Hair follicular keratinocyte (primary cell): ENCODE measurements around the gene GMPPA. TPM values are rescaled to one million over a fixed set of nuclear protein-coding genes. Genes with fewer than 3 reads are reported as not detected.

Source experiments
- total RNA-seq: library from RNA; depleted of rRNA; stranded (reverse); fragments of >200 nt; gene quantifications from 2 replicates; pipeline ENCODE4 v1.2.3, GENCODE V29; 2015

GMPPA gene
- 56.1 and 82.3 TPM in 2 replicates for total RNA-seq

GRCh38 chr2:219498280-219499057, at the start of gene GMPPA:
TSS of gene GMPPA (plus strand) at chr2:219498891. CDS start at chr2:219499976, 1,085 bp downstream.

GRCh38 chr2:219514196-219514761, 15.6 kb downstream of the GMPPA start, which contains the start of gene ASIC4:
TSS of gene ASIC4 (plus strand) at chr2:219514482. CDS start at chr2:219514725, 243 bp downstream.

GRCh38 chr2:219543596-219544358, 45.1 kb downstream of the GMPPA start, which contains the start of the genes CHPF and TMEM198:
TSS of gene CHPF (minus strand) at chr2:219543809. CDS start at chr2:219543538, 271 bp downstream.
TSS of gene TMEM198 (plus strand) at chr2:219544028. CDS start at chr2:219544728, 700 bp downstream.

Other genes with a start within 250 kb of the GMPPA start
- not detected in 2 replicates for gene TUBA4B, start 245.6 kb upstream of the GMPPA start, total RNA-seq
- gene TUBA4A, start 245.0 kb upstream of the GMPPA start, total RNA-seq, result 253 and 330 TPM in 2 replicates
- 21.4 and 25.8 TPM in 2 replicates for gene DNAJB2, start 219.5 kb upstream of the GMPPA start, total RNA-seq
- 0.08 TPM in 1 of 2 replicates, not detected in the other for gene PTPRN, start 189.5 kb upstream of the GMPPA start, total RNA-seq
- gene RESP18, start 166.1 kb upstream of the GMPPA start, total RNA-seq, result not detected in 2 replicates
- 46.6 and 51.1 TPM in 2 replicates for gene DNPEP, start 111.0 kb upstream of the GMPPA start, total RNA-seq
- gene DES, start 80.5 kb upstream of the GMPPA start, total RNA-seq, result not detected in 2 replicates
- gene SPEG, start 64.0 kb upstream of the GMPPA start, total RNA-seq, result 13.8 and 30.5 TPM in 2 replicates
- 0.16 TPM in 1 of 2 replicates, not detected in the other for gene ASIC4, start 15.6 kb downstream of the GMPPA start, total RNA-seq
- gene CHPF, start 44.9 kb downstream of the GMPPA start, total RNA-seq, result 171 and 235 TPM in 2 replicates
- 0.47 and 1.7 TPM in 2 replicates for gene TMEM198, start 45.1 kb downstream of the GMPPA start, total RNA-seq
- 29.7 and 38.7 TPM in 2 replicates for gene OBSL1, start 72.6 kb downstream of the GMPPA start, total RNA-seq
- gene INHA, start 73.4 kb downstream of the GMPPA start, total RNA-seq, result 0.19 TPM in 1 of 2 replicates, not detected in the other
- 14.8 and 18.6 TPM in 2 replicates for gene STK11IP, start 99.0 kb downstream of the GMPPA start, total RNA-seq
- 11.7 and 13.7 TPM in 2 replicates for gene SLC4A3, start 128.7 kb downstream of the GMPPA start, total RNA-seq